Parathyroid adenoma (tissue), 2 donors: ENCODE measurements around the gene LTC4S.
A peak's percentile ranks its signal among the peaks of the same experiment; 100 is the strongest.

Experiments used
- H2AFZ ChIP-seq: fragments of 300-600 bp; sonication (generic); one replicate; pipeline ENCODE4 v1.7.0; 2017; ENCODE audit warnings: antibody characterized with exemption, mild to moderate bottlenecking
- H3K27ac ChIP-seq: fragments of 300-600 bp; sonication (generic); one replicate; pipeline ENCODE4 v1.7.0; 2017
- H3K27me3 ChIP-seq: fragments of 300-600 bp; sonication (generic); one replicate; pipeline ENCODE4 v1.7.0; 2017; ENCODE audit warnings: low read length; ENCODE audit not compliant: control insufficient read depth, insufficient read depth
- H3K36me3 ChIP-seq: fragments of 300-600 bp; sonication (generic); one replicate; pipeline ENCODE4 v1.7.0; 2017; ENCODE audit warnings: low read length; ENCODE audit not compliant: control insufficient read depth, insufficient read depth
- H3K4me1 ChIP-seq: fragments of 300-600 bp; sonication (generic); one replicate; pipeline ENCODE4 v1.7.0; 2017; ENCODE audit warnings: control low read depth
- H3K4me2 ChIP-seq: fragments of 300-600 bp; sonication (generic); one replicate; pipeline ENCODE4 v1.7.0; 2017; ENCODE audit warnings: low read length
- H3K4me3 ChIP-seq: fragments of 300-600 bp; sonication (generic); one replicate; pipeline ENCODE4 v1.7.0; 2017; ENCODE audit warnings: low read depth, low read length
- H3K79me2 ChIP-seq: fragments of 300-600 bp; sonication (generic); one replicate; pipeline ENCODE4 v1.7.0; 2017; ENCODE audit warnings: control low read depth
- H3K9ac ChIP-seq: fragments of 300-600 bp; sonication (generic); one replicate; pipeline ENCODE4 v1.7.0; 2017; ENCODE audit warnings: mild to moderate bottlenecking
- H3K9me3 ChIP-seq: fragments of 300-600 bp; sonication (generic); one replicate; pipeline ENCODE4 v1.7.0; 2017; ENCODE audit warnings: low read length; ENCODE audit not compliant: control insufficient read depth
- TF ChIP-seq, protein P1 (sequence below): fragments of 300-600 bp; sonication (generic); IDR thresholded peaks from one replicate; pipeline ENCODE4 v1.7.0; 2017; ENCODE audit warnings: antibody characterized with exemption, mild to moderate bottlenecking
- donor health status: primary hyperparathyroidism.

LTC4S gene

GRCh38 chr5:179753971-179754370 is 39.8 kb upstream of the LTC4S start:
- Histone ChIP-seq H3K9me3 (no peaks in the 10 kb centered on the region), H3K9ac (no peak overlapping the region), H3K4me1 (peaks cover 11% of the 10 kb centered on the region), H3K4me2 (no peak overlapping the region), H3K36me3 (no peaks in the 10 kb centered on the region), H3K27ac (no peak overlapping the region), H3K4me3 (no peak overlapping the region), H3K27me3 (no peaks in the 10 kb centered on the region), H2AFZ (no peak overlapping the region), H3K79me2 (peaks cover 75% of the 10 kb centered on the region)
- TF ChIP-seq, protein P1, sequence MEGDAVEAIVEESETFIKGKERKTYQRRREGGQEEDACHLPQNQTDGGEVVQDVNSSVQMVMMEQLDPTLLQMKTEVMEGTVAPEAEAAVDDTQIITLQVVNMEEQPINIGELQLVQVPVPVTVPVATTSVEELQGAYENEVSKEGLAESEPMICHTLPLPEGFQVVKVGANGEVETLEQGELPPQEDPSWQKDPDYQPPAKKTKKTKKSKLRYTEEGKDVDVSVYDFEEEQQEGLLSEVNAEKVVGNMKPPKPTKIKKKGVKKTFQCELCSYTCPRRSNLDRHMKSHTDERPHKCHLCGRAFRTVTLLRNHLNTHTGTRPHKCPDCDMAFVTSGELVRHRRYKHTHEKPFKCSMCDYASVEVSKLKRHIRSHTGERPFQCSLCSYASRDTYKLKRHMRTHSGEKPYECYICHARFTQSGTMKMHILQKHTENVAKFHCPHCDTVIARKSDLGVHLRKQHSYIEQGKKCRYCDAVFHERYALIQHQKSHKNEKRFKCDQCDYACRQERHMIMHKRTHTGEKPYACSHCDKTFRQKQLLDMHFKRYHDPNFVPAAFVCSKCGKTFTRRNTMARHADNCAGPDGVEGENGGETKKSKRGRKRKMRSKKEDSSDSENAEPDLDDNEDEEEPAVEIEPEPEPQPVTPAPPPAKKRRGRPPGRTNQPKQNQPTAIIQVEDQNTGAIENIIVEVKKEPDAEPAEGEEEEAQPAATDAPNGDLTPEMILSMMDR = no peak

- Histone ChIP-seq H2AFZ (no peak overlapping the region), H3K36me3 (no peaks in the 10 kb centered on the region), H3K4me3 (peak overlapping the region; percentile 1), H3K79me2 (peaks cover 73% of the 10 kb centered on the region), H3K4me2 (peak overlapping the region; percentile 15), H3K27me3 (no peaks in the 10 kb centered on the region), H3K9ac (no peak overlapping the region), H3K27ac (peak overlapping the region; percentile 39), H3K4me1 (peaks cover 17% of the 10 kb centered on the region), H3K9me3 (no peaks in the 10 kb centered on the region)
- TF ChIP-seq, protein P1 = no peak
Observed at GRCh38 chr5:179755022-179755421, 38.8 kb upstream of the LTC4S start.

- H3K9me3 ChIP-seq = no peaks in the 10 kb centered on the region
- peaks cover 43% of the 10 kb centered on the region for H3K4me1 ChIP-seq
- H3K79me2 ChIP-seq = peaks cover 53% of the 10 kb centered on the region
Observed at GRCh38 chr5:179758955-179759354, 34.8 kb upstream of the LTC4S start.

DNA sequence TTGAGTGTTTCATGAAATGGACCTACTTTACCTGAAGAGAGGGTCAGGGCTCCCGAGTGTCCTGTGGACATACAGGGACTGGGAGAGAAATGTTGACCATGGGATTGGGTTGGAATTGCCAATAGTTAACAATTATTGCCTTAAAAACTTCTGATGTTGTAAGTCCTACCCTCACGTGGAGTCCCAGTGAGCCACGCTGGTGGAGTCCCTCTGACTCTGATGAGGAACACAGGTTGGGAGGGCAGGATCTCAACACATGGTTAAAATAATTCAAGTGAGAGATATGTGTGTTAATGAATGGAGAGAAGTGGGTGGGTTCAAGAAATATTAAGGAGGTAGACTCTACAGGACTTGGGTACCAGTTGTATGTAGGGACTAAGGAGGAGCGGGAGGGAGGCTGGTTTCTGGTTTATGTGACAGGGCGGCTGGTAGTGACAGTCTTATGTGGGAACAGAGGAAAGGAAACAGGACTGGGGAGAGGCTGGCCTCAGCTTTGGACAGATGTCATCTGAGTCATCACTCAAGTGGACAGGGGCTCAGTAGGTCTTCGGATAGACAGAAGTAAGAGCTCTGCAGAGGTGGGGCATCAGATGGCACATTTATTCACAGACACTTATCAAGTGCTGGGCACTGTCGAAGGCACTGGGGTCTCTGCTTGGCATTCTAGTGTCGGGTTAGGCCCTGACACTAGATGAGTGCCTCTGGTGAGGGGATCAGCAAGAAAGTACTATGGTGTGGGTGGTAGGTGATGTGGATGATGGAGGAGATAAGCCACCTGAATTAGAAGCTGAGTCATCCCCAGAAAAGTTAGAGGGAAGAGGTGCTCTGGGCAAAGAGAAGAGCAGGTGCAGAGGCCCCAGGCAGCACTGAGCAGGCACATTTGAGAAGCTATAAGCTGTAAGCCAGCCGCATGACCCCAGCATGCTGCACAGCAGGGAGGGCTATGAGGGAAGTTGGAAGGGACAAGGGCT is 33.9 kb upstream of the LTC4S start:
- Histone ChIP-seq H3K4me3 (no peak overlapping the region), H3K79me2 (peaks cover 46% of the 10 kb centered on the region), H3K4me1 (peaks cover 39% of the 10 kb centered on the region), H3K9ac (no peak overlapping the region), H3K27ac (no peak overlapping the region), H3K36me3 (no peaks in the 10 kb centered on the region), H2AFZ (no peak overlapping the region), H3K27me3 (no peaks in the 10 kb centered on the region), H3K9me3 (no peaks in the 10 kb centered on the region), H3K4me2 (no peak overlapping the region)
- TF ChIP-seq, protein P1 = no peak

More at GRCh38 chr5:179758955-179759354, 34.8 kb upstream of the LTC4S start:
- H3K27me3 ChIP-seq = no peaks in the 10 kb centered on the region
- no peak overlapping the region for H3K4me2 ChIP-seq
- no peak overlapping the region for H3K4me3 ChIP-seq
- H3K27ac ChIP-seq = no peak overlapping the region
- H2AFZ ChIP-seq = no peak overlapping the region
- no peak overlapping the region for H3K9ac ChIP-seq
- H3K36me3 ChIP-seq = no peaks in the 10 kb centered on the region
- TF ChIP-seq, protein P1 = no peak
